GM23338 (cell line): ENCODE data around the gene FOXN1. TPM values are rescaled to one million over a fixed set of nuclear protein-coding genes. Genes with fewer than 3 reads are reported as not detected.

Source experiments
- ATAC-seq: fragments of 200-7000 bp; cut with Tn5 transposase; 3 replicates; pipeline ENCODE4 v1.9.1; 2020
- DNase-seq: peaks from one replicate; pipeline ENCODE4 v3.0.0-alpha.2; 2015; ENCODE audit warnings: low spot score
- H2AFZ ChIP-seq: fragments of 200-600 bp; sonication (generic); 2 replicates; pipeline ENCODE4 v1.8.0; 2016; ENCODE audit warnings: antibody characterized with exemption, mild to moderate bottlenecking, moderate library complexity
- H3F3A ChIP-seq: fragments of 200-600 bp; sonication (generic); replicated peaks from 2 replicates; pipeline ENCODE4 v1.8.0; 2017; ENCODE audit warnings: antibody characterized with exemption, mixed run types, low read depth
- H3K27ac ChIP-seq: fragments of 200-600 bp; sonication (generic); 2 replicates; pipeline ENCODE4 v1.6.1; 2016; ENCODE audit warnings: low read depth
- H3K27me3 ChIP-seq: fragments of 200-600 bp; sonication (generic); 2 replicates; pipeline ENCODE4 v1.8.0; 2016; ENCODE audit warnings: mild to moderate bottlenecking, mixed run types, moderate library complexity; ENCODE audit not compliant: insufficient read depth
- H3K36me3 ChIP-seq: fragments of 200-600 bp; sonication (generic); 2 replicates; pipeline ENCODE4 v1.8.0; 2016; ENCODE audit warnings: mild to moderate bottlenecking; ENCODE audit not compliant: insufficient read depth
- H3K4me1 ChIP-seq: fragments of 200-600 bp; sonication (generic); 2 replicates; pipeline ENCODE4 v1.8.0; 2016; ENCODE audit warnings: mild to moderate bottlenecking, moderate library complexity; ENCODE audit not compliant: insufficient read depth
- H3K4me2 ChIP-seq: fragments of 200-600 bp; sonication (generic); 2 replicates; pipeline ENCODE4 v1.7.1; 2017; ENCODE audit warnings: mixed run types
- H3K4me3 ChIP-seq: fragments of 200-600 bp; sonication (generic); 2 replicates; pipeline ENCODE4 v1.6.1; 2016; ENCODE audit warnings: mixed run types
- H3K79me2 ChIP-seq: fragments of 200-600 bp; sonication (generic); replicated peaks from 2 replicates; pipeline ENCODE4 v1.8.0; 2017; ENCODE audit warnings: mild to moderate bottlenecking; ENCODE audit not compliant: insufficient read depth
- H3K9me2 ChIP-seq: fragments of 200-600 bp; sonication (generic); 2 replicates; pipeline ENCODE4 v1.8.0; 2017; ENCODE audit not compliant: insufficient read depth
- H4K20me1 ChIP-seq: fragments of 200-600 bp; sonication (generic); replicated peaks from 2 replicates; pipeline ENCODE4 v1.8.0; 2017; ENCODE audit warnings: mild to moderate bottlenecking; ENCODE audit not compliant: insufficient read depth
- H3K27ac Mint-ChIP-seq: 2 replicates; pipeline ENCODE4 v1.8.0; 2020; ENCODE audit warnings: inconsistent platforms, mild to moderate bottlenecking, moderate library complexity, mixed read lengths
- H3K27me3 Mint-ChIP-seq: 3 replicates; pipeline ENCODE4 v1.8.0; 2022; ENCODE audit warnings: low read depth, mild to moderate bottlenecking, moderate library complexity, mixed read lengths, inconsistent platforms; ENCODE audit not compliant: insufficient read depth, poor library complexity
- H3K36me3 Mint-ChIP-seq: 3 replicates; pipeline ENCODE4 v1.8.0; 2021; ENCODE audit warnings: low read depth, mild to moderate bottlenecking, inconsistent platforms, moderate library complexity, mixed read lengths
- H3K4me1 Mint-ChIP-seq: 3 replicates; pipeline ENCODE4 v1.8.0; 2020; ENCODE audit warnings: mild to moderate bottlenecking, inconsistent platforms, mixed read lengths
- H3K4me3 Mint-ChIP-seq: 3 replicates; pipeline ENCODE4 v1.8.0; 2021; ENCODE audit warnings: moderate library complexity, mild to moderate bottlenecking, inconsistent platforms, mixed read lengths
- H3K9me3 Mint-ChIP-seq: 3 replicates; pipeline ENCODE4 v1.8.0; 2020; ENCODE audit warnings: moderate library complexity, mild to moderate bottlenecking, inconsistent platforms, mixed read lengths
- CREB1 ChIP-seq: fragments of 250-450 bp; sonication (Bioruptor Pico); IDR thresholded peaks from 2 replicates; pipeline ENCODE4 v1.5.0; 2020; ENCODE audit warnings: low read depth, mild to moderate bottlenecking, moderate library complexity
- CTCF ChIP-seq, 2 experiments: fragments of 200-600 bp in 1 of 2; sonication (generic) in 1 of 2; conservative IDR thresholded peaks; 2 replicates each; pipeline versions ENCODE4 v1.5.1 to v1.6.1; 2016 to 2017; ENCODE audit warnings: antibody characterized with exemption in 2 of 2, low read depth in 2 of 2, mild to moderate bottlenecking in 2 of 2, moderate library complexity in 1 of 2
- ETS1 ChIP-seq: IDR thresholded peaks from 2 replicates; pipeline ENCODE4 v1.6.1; 2016; ENCODE audit warnings: antibody characterized with exemption
- EZH2 ChIP-seq: fragments of 200-600 bp; sonication (generic); IDR thresholded peaks from one replicate; pipeline ENCODE4 v1.8.0; 2017; ENCODE audit warnings: antibody characterized with exemption, mild to moderate bottlenecking, low read depth; ENCODE audit not compliant: unreplicated experiment
- EZH2phosphoT487 ChIP-seq: fragments of 200-600 bp; sonication (generic); IDR thresholded peaks from one replicate; pipeline ENCODE4 v1.8.1; 2018; ENCODE audit warnings: antibody characterized with exemption; ENCODE audit not compliant: unreplicated experiment
- JUNB ChIP-seq: IDR thresholded peaks from one replicate; pipeline ENCODE4 v1.6.1; 2016; ENCODE audit warnings: antibody characterized with exemption; ENCODE audit not compliant: unreplicated experiment
- NANOG ChIP-seq: IDR thresholded peaks from 2 replicates; pipeline ENCODE4 v1.6.1; 2016; ENCODE audit warnings: antibody characterized with exemption, borderline replicate concordance
- POLR2AphosphoS5 ChIP-seq: IDR thresholded peaks from 2 replicates; pipeline ENCODE4 v1.6.1; 2016; ENCODE audit warnings: antibody characterized with exemption, low read depth
- REST ChIP-seq: IDR thresholded peaks from one replicate; pipeline ENCODE4 v1.6.1; 2018; ENCODE audit warnings: antibody characterized with exemption; ENCODE audit not compliant: unreplicated experiment
- STAT1 ChIP-seq: IDR thresholded peaks from one replicate; pipeline ENCODE4 v1.6.1; 2016; ENCODE audit warnings: antibody characterized with exemption; ENCODE audit not compliant: unreplicated experiment
- ZNF114 ChIP-seq: fragments of 250-450 bp; sonication (Bioruptor Pico); IDR thresholded peaks from 2 replicates; pipeline ENCODE4 v1.5.0; 2020; ENCODE audit warnings: mild to moderate bottlenecking, moderate library complexity
- ZNF331 ChIP-seq: fragments of 250-450 bp; sonication (Bioruptor Pico); IDR thresholded peaks from 2 replicates; pipeline ENCODE4 v1.5.0; 2020; ENCODE audit warnings: low read depth, mild to moderate bottlenecking, moderate library complexity
- ZNF462 ChIP-seq: fragments of 250-450 bp; sonication (Bioruptor Pico); IDR thresholded peaks from 2 replicates; pipeline ENCODE4 v1.5.0; 2020; ENCODE audit warnings: mild to moderate bottlenecking, moderate library complexity
- polyA plus RNA-seq: library from polyadenylated mRNA; unstranded; fragments of >200 nt; fragmentation: Nextera tagmentation; extraction: Ambion mirVana; gene quantifications from 2 replicates; pipeline ENCODE4 v1.2.1, GENCODE V29; 2016
- total RNA-seq: library from RNA; depleted of rRNA; stranded (reverse); fragments of >200 nt; shearing (Covaris generic); gene quantifications from 2 replicates; pipeline ENCODE4 v1.2.3, GENCODE V29; 2014

The FOXN1 gene
- total and polyA plus RNA-seq, 2 experiments from 2014 or later: not detected

- no peaks in the 10 kb centered on the region for H3K9me2 ChIP-seq
- no peak overlapping the region for H3K4me2 ChIP-seq
- ATAC-seq: no peak
- no peaks in the 10 kb centered on the region for H3K9me3 Mint-ChIP-seq
- no peak overlapping the region for H3K4me3 ChIP-seq
- H3K27ac Mint-ChIP-seq: no peak overlapping the region
- H3K36me3 ChIP-seq: peaks cover 84% of the 10 kb centered on the region
- no peaks in the 10 kb centered on the region for H3K4me1 Mint-ChIP-seq
- H3K27me3 Mint-ChIP-seq: peaks cover 2% of the 10 kb centered on the region
- no peak overlapping the region for H3K27ac ChIP-seq
- H2AFZ ChIP-seq: no peak overlapping the region
- no peak for DNase-seq
- H3F3A ChIP-seq: no peaks in the 10 kb centered on the region; the same call in 1 of the 2 replicates
- H4K20me1 ChIP-seq: peaks cover 17% of the 10 kb centered on the region
- H3K27me3 ChIP-seq: no peaks in the 10 kb centered on the region
- peaks cover 24% of the 10 kb centered on the region for H3K36me3 Mint-ChIP-seq
- peaks cover 5% of the 10 kb centered on the region for H3K79me2 ChIP-seq
- no peak overlapping the region for H3K4me3 Mint-ChIP-seq
- H3K4me1 ChIP-seq: no peaks in the 10 kb centered on the region
- no peak for TF ChIP-seq POLR2AphosphoS5
- no peak for TF ChIP-seq ZNF114 (CRISPR knock-in tag)
- TF ChIP-seq STAT1: no peak
- TF ChIP-seq ZNF462 (CRISPR knock-in tag): no peak
- no peak for TF ChIP-seq ETS1
- no peak for TF ChIP-seq NANOG
- no peak for TF ChIP-seq ZNF331 (CRISPR knock-in tag)
- TF ChIP-seq REST: no peak
- no peak for TF ChIP-seq CREB1 (CRISPR knock-in tag)
- no peak for TF ChIP-seq EZH2
- TF ChIP-seq EZH2phosphoT487: no peak
- TF ChIP-seq JUNB: no peak
- no peak for TF ChIP-seq CTCF (conservative IDR thresholded peaks at IDR 0.05; ENCODE audit: low read depth in 2 of 2)
Observed at GRCh38 chr17:28585851-28586250, 79.7 kb downstream of the FOXN1 start.
